Tracheal epithelial cell (primary cell): ENCODE results near the gene RIMBP3C. TPM values are rescaled to one million over a fixed set of nuclear protein-coding genes. Genes with fewer than 3 reads are reported as not detected.

ENCODE experiments used
- total RNA-seq: library from RNA; depleted of rRNA; stranded (reverse); fragments of >200 nt; gene quantifications from 2 replicates; pipeline ENCODE4 v1.2.1, GENCODE V29; 2014

Gene RIMBP3C, protein sequence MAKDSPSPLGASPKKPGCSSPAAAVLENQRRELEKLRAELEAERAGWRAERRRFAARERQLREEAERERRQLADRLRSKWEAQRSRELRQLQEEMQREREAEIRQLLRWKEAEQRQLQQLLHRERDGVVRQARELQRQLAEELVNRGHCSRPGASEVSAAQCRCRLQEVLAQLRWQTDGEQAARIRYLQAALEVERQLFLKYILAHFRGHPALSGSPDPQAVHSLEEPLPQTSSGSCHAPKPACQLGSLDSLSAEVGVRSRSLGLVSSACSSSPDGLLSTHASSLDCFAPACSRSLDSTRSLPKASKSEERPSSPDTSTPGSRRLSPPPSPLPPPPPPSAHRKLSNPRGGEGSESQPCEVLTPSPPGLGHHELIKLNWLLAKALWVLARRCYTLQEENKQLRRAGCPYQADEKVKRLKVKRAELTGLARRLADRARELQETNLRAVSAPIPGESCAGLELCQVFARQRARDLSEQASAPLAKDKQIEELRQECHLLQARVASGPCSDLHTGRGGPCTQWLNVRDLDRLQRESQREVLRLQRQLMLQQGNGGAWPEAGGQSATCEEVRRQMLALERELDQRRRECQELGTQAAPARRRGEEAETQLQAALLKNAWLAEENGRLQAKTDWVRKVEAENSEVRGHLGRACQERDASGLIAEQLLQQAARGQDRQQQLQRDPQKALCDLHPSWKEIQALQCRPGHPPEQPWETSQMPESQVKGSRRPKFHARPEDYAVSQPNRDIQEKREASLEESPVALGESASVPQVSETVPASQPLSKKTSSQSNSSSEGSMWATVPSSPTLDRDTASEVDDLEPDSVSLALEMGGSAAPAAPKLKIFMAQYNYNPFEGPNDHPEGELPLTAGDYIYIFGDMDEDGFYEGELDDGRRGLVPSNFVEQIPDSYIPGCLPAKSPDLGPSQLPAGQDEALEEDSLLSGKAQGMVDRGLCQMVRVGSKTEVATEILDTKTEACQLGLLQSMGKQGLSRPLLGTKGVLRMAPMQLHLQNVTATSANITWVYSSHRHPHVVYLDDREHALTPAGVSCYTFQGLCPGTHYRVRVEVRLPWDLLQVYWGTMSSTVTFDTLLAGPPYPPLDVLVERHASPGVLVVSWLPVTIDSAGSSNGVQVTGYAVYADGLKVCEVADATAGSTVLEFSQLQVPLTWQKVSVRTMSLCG (N-terminal part only)
- total RNA-seq = under 0.01 and 0.21 TPM in 2 replicates

DNA sequence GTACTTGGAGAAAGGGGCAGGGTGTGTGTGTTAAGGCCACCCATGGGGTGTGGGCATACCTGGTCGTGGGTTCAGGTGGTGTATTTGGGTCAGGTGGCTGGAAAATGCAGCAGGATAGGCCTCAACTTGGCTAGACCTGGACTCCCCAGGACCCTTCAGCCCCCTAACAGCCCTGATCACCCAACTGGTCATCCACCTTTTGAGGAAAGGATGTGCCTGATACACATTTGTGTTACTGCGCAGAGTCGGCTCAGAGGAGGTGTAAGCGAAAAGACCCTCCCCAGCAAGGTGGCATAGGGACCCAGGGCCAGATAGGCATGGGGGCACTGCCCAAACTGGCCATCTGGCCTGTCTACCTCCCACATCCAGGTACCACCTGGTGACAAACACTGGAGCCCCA, at the start of gene RIMBP3C:
Gene RIMBP3C (minus strand): TSS at position 101 of the 400 bp plus-strand sequence. CDS start 485 bp downstream, outside the sequence.

DNA sequence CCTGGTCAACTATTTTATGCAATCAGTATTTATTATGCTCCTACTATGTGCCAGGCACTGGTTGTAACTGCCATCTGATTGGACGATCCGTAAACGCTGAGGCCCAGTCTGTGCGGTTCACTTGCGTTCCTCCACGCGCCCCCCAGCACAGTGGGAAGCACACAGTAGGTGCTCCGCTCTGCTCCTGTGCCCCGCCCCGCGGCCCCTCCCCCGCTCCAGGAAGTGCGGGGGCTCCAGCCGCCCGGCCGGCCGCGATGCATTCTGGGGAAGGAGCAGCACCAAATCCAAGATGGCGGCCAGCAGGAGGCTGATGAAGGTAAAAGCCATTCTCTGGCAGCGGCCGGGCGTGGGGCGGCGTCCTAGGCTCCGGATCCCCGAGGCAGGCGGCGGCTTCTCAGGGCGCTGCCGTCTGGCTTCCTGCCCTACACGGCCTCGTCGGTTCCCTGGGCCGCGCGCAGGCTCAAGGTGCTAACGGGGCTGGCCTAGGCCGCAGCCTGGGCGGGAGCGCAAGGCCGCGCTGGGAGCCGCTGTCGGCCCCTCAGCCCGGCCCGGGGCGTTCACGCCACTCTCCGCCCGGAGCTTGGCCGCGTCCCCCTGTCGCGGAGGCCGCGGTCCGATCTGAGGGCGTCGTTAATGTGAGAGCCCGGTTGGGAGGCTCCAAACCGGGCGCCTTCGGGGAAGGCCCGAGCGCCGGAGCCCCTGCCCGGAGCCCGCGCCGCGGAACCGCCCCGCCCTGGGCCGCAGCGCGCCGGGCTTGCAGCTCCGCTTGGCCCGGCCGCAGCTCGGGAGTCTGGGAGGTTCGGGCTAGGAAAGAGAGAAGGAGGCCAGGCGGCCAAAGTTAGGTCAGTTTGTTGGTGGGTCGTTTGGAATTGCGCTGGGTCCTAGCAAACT, 16.4 kb upstream of the RIMBP3C start, which contains the start of gene UBE2L3:
Gene UBE2L3 (plus strand): TSS at position 259 of the 891 bp plus-strand sequence. CDS start 31 bp downstream, at position 290.

Other genes starting within 250 kb of the RIMBP3C start
- not detected in 2 replicates for gene RIMBP3B, start 167.7 kb downstream of the RIMBP3C start, total RNA-seq
- gene HIC2, start 134.1 kb downstream of the RIMBP3C start, total RNA-seq = 2.6 and 3.6 TPM in 2 replicates
- gene TMEM191C, start 84.1 kb downstream of the RIMBP3C start, total RNA-seq = 1.2 TPM in 1 of 2 replicates, not detected in the other
- 24.9 and 26.3 TPM in 2 replicates for gene UBE2L3, start 16.3 kb upstream of the RIMBP3C start, total RNA-seq
- gene YDJC, start 78.6 kb upstream of the RIMBP3C start, total RNA-seq = 56.3 and 57.6 TPM in 2 replicates
- 0.24 TPM in 1 of 2 replicates, not detected in the other for gene CCDC116, start 81.3 kb upstream of the RIMBP3C start, total RNA-seq
- 27.7 and 52.1 TPM in 2 replicates for gene SDF2L1, start 90.8 kb upstream of the RIMBP3C start, total RNA-seq
- 14.5 and 14.7 TPM in 2 replicates for gene PPIL2, start 114.6 kb upstream of the RIMBP3C start, total RNA-seq
- 1.4 TPM in 1 of 2 replicates, not detected in the other for gene YPEL1, start 184.3 kb upstream of the RIMBP3C start, total RNA-seq